Esophagus squamous epithelium (tissue), 4 donors: ENCODE results near the gene NMT1.

Experiments used
- CTCF ChIP-seq, 6 experiments: fragments of 450-650 bp in 4 of 6; fragments of 200-600 bp in 2 of 6; sonication (generic) in 2 of 6; IDR thresholded peaks; one replicate each; pipeline ENCODE4 v1.5.1; 2016 to 2019; ENCODE audit warnings: antibody characterized with exemption in 6 of 6, mild to moderate bottlenecking in 4 of 6, moderate library complexity in 4 of 6
- POLR2A ChIP-seq, 4 donors: fragments of 450-650 bp; IDR thresholded peaks; one replicate each; pipeline ENCODE4 v1.6.1; 2017; ENCODE audit warnings: antibody characterized with exemption in 4 of 4, mild to moderate bottlenecking in 4 of 4, moderate library complexity in 3 of 4

GRCh38 chr17:45051060-45051719, 9.9 kb upstream of the NMT1 start, which contains the start of gene DCAKD:
- peak in 3 of 6 experiments; percentile 35 to 45 (median 35) for TF ChIP-seq CTCF (IDR thresholded peaks at IDR 0.05)
- peak in 3 of 4 donors; percentile 52 to 93 (median 90) for TF ChIP-seq POLR2A (IDR thresholded peaks at IDR 0.05)
